Natural killer cell (primary cell): ENCODE measurements around the gene ZSWIM6. TPM values are rescaled to one million over a fixed set of nuclear protein-coding genes. Genes with fewer than 3 reads are reported as not detected.

Experiments used
- ATAC-seq, 3 donors: fragments of 150-1000 bp in 2 of 3; fragments of 200-7000 bp in 1 of 3; cut with Tn5 transposase; 1 replicate in 1 of 3; 2 replicates in 2 of 3; pipeline ENCODE4 v1.10.0; 2021; ENCODE audit warnings: mild to moderate bottlenecking in 2 of 3, moderate library complexity in 2 of 3
- DNase-seq, 2 donors: peaks; one replicate each; pipeline versions ENCODE4 v3.0.0 to v3.0.0-alpha.2; 2013 to 2021; ENCODE audit warnings: mixed read lengths in 1 of 2
- H3K27ac ChIP-seq: one replicate; pipeline ENCODE4 v1.5.1; 2013; ENCODE audit warnings: mild to moderate bottlenecking, low read length
- H3K27me3 ChIP-seq: one replicate; pipeline ENCODE4 v1.6.1; 2013; ENCODE audit warnings: low read length; ENCODE audit not compliant: control insufficient read depth, insufficient read depth
- H3K36me3 ChIP-seq: one replicate; pipeline ENCODE4 v1.6.1; 2013; ENCODE audit warnings: low read length; ENCODE audit not compliant: control insufficient read depth, insufficient read depth
- H3K4me1 ChIP-seq: one replicate; pipeline ENCODE4 v1.6.1; 2013; ENCODE audit warnings: low read length; ENCODE audit not compliant: control insufficient read depth, insufficient read depth
- H3K4me3 ChIP-seq: one replicate; pipeline ENCODE4 v1.5.1; 2013; ENCODE audit warnings: low read length
- H3K9me3 ChIP-seq: one replicate; pipeline ENCODE4 v1.6.1; 2013; ENCODE audit warnings: low read length; ENCODE audit not compliant: control insufficient read depth, insufficient read depth
- H3K27ac Mint-ChIP-seq, 2 donors: one replicate each; pipeline ENCODE4 v1.8.0; 2022; ENCODE audit warnings: mild to moderate bottlenecking in 2 of 2, mixed read lengths in 2 of 2, moderate library complexity in 1 of 2
- H3K27me3 Mint-ChIP-seq, 2 donors: one replicate each; pipeline ENCODE4 v1.8.0; 2022; ENCODE audit warnings: low read depth in 2 of 2, mixed read lengths in 2 of 2
- H3K36me3 Mint-ChIP-seq: one replicate; pipeline ENCODE4 v1.8.0; 2022; ENCODE audit warnings: mixed read lengths
- H3K4me1 Mint-ChIP-seq, 2 donors: one replicate each; pipeline ENCODE4 v1.8.0; 2022; ENCODE audit warnings: mixed read lengths in 2 of 2
- H3K4me3 Mint-ChIP-seq: one replicate; pipeline ENCODE4 v1.8.0; 2022; ENCODE audit warnings: mild to moderate bottlenecking, moderate library complexity, mixed read lengths
- H3K9me3 Mint-ChIP-seq, 2 donors: one replicate each; pipeline ENCODE4 v1.8.0; 2022; ENCODE audit warnings: mixed read lengths in 2 of 2
- CTCF ChIP-seq: fragments of 200-600 bp; IDR thresholded peaks from one replicate; pipeline ENCODE4 v1.8.0; 2022; ENCODE audit warnings: antibody characterized with exemption
- WGBS: methylation state at CpG from one replicate; pipeline ENCODE4 v1.1.7; 2013; ENCODE audit warnings: missing lambda C conversion rate; ENCODE audit not compliant: insufficient coverage; 5-methylcytosine and 5-hydroxymethylcytosine counted together
- intact Hi-C: fragments of 100-400 bp; cut with micrococcal nuclease; formaldehyde crosslinking; loops from one replicate; pipeline ENCODE4 v1.14.2; 2022
- total RNA-seq, 4 donors: library from RNA; stranded (reverse); fragments of 120-200 nt in 1 of 4; gene quantifications; one replicate each; pipeline versions ENCODE4 v1.2.3 to v1.2.4, GENCODE V29; 2013 to 2022

The ZSWIM6 gene
- total RNA-seq, 3 donors from 2014 or later (not counting 1 experiment from before 2014, with no cell fraction given), result 8.7 to 11.4 (median 10.5) TPM

GRCh38 chr5:61588216-61588615 lies 256.2 kb downstream of the ZSWIM6 start:
- H3K27me3 ChIP-seq, result no peaks in the 10 kb centered on the region
- Mint-ChIP-seq H3K36me3 (no peaks in the 10 kb centered on the region), H3K9me3 (no peaks in the 10 kb centered on the region), H3K4me1 (no peaks in the 10 kb centered on the region), H3K4me3 (no peak overlapping the region), H3K27ac (no peak overlapping the region), H3K27me3 (peaks cover 2 to 5% of the 10 kb centered on the region in 2 donors)
- H3K9me3 ChIP-seq, result no peaks in the 10 kb centered on the region
- ATAC-seq (no peak), DNase-seq (no peak)
- H3K4me1 ChIP-seq, result no peaks in the 10 kb centered on the region
- TF ChIP-seq CTCF, result no peak
- H3K27ac ChIP-seq, result no peak overlapping the region
- no peaks in the 10 kb centered on the region for H3K36me3 ChIP-seq
- intact Hi-C loops, result no loop called here
- H3K4me3 ChIP-seq, result no peak overlapping the region
- WGBS, result 80% methylated on average over 1 of the region's 2 CpGs

- no peaks in the 10 kb centered on the region for H3K9me3 Mint-ChIP-seq
- intact Hi-C loops, result no loop called here
- H3K27me3 ChIP-seq, result no peaks in the 10 kb centered on the region
- H3K36me3 Mint-ChIP-seq, result no peaks in the 10 kb centered on the region
- no peaks in the 10 kb centered on the region for H3K36me3 ChIP-seq
- no peak for DNase-seq
- H3K27me3 Mint-ChIP-seq, result peaks cover 2 to 5% of the 10 kb centered on the region in 2 donors
- H3K9me3 ChIP-seq, result no peaks in the 10 kb centered on the region
- H3K4me1 Mint-ChIP-seq, result no peaks in the 10 kb centered on the region
- no peaks in the 10 kb centered on the region for H3K4me1 ChIP-seq
- 85% methylated on average over 2 of the region's 4 CpGs for WGBS
- H3K4me3 ChIP-seq, result no peak overlapping the region
- H3K27ac Mint-ChIP-seq, result no peak overlapping the region
- H3K4me3 Mint-ChIP-seq, result no peak overlapping the region
- no peak for ATAC-seq
- H3K27ac ChIP-seq, result no peak overlapping the region
- no peak for TF ChIP-seq CTCF
Measured at GRCh38 chr5:61589946-61590345, 257.9 kb downstream of the ZSWIM6 start.

DNA sequence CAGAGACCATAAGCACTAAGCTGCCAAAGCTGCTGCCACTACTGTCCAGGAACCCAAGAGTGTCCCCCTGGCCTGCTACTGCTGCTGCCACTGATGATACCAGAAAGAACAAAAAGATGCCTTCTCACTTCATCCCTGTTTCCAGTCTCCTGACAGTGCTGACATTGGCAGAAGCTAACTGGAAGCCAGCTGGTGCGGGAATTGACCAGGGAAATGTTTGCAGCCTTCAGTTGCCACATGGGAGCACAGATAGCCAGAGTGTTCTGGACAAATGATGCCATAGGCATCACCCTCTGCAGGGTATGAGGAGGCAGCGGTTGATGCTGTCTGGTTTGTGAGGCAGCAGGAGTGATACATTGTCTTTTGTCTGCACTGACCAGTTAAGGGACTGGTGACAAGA lies 258.4 kb downstream of the ZSWIM6 start:
- no peaks in the 10 kb centered on the region for H3K27me3 ChIP-seq
- Mint-ChIP-seq H3K27ac (no peak overlapping the region), H3K27me3 (peaks cover 2 to 5% of the 10 kb centered on the region in 2 donors), H3K36me3 (no peaks in the 10 kb centered on the region), H3K4me3 (no peak overlapping the region), H3K4me1 (no peaks in the 10 kb centered on the region), H3K9me3 (no peaks in the 10 kb centered on the region)
- H3K4me1 ChIP-seq, result no peaks in the 10 kb centered on the region
- DNase-seq, result no peak
- ATAC-seq, result no peak
- no peak overlapping the region for H3K4me3 ChIP-seq
- intact Hi-C loops, result no loop called here
- H3K9me3 ChIP-seq, result no peaks in the 10 kb centered on the region
- WGBS, result 82% methylated on average over 2 of the region's 2 CpGs
- no peak overlapping the region for H3K27ac ChIP-seq
- H3K36me3 ChIP-seq, result no peaks in the 10 kb centered on the region
- TF ChIP-seq CTCF, result no peak

DNA sequence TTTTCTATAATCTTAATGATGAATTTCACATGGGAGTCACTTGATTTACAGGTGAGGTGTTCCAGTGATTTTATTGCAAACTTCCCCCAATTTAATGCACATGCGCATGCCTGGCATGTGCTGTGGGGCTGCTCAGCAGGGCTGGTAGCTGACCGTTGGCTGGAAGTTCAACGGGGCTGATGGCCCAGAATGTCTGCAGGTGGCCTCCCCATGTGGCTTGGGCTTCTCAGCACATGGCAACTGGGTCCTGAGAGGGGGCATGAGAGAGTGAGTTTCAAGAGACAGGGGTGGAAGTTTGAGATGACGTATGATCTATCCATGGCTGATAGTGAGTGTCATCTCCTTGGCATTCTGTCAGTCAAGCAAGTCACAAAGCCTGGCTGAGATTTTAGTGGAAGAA lies 259.8 kb downstream of the ZSWIM6 start:
- H3K27ac Mint-ChIP-seq, result no peak overlapping the region
- no peak for TF ChIP-seq CTCF
- Histone ChIP-seq H3K36me3 (no peaks in the 10 kb centered on the region), H3K27me3 (no peaks in the 10 kb centered on the region), H3K9me3 (no peaks in the 10 kb centered on the region), H3K4me3 (no peak overlapping the region), H3K27ac (no peak overlapping the region), H3K4me1 (no peaks in the 10 kb centered on the region)
- H3K4me3 Mint-ChIP-seq, result no peak overlapping the region
- DNase-seq, result no peak
- no peaks in the 10 kb centered on the region for H3K36me3 Mint-ChIP-seq
- WGBS, result 93% methylated on average over 4 of the region's 4 CpGs
- no peak for ATAC-seq
- intact Hi-C loops, result no loop called here
- H3K9me3 Mint-ChIP-seq, result no peaks in the 10 kb centered on the region
- peaks cover 2 to 5% of the 10 kb centered on the region in 2 donors for H3K27me3 Mint-ChIP-seq
- no peaks in the 10 kb centered on the region for H3K4me1 Mint-ChIP-seq
